WI38 (cell line): Measurements from ENCODE around the gene BLZF1.
"Not testable (repeated sequence)": the region's sequence is repeated elsewhere in the genome, so short reads cannot be mapped to it uniquely, and the experiment has no call there.

Experiments
- H3K4me3 ChIP-seq: 2 replicates; pipeline ENCODE4 v1.5.1; 2011; ENCODE audit warnings: low read depth, mild to moderate bottlenecking, control low read depth, low read length
- TF ChIP-seq, protein P1 (sequence below): IDR thresholded peaks from 2 replicates; pipeline ENCODE4 v1.5.1; 2012; ENCODE audit warnings: low read depth, mild to moderate bottlenecking, control low read depth, low read length

The BLZF1 gene

GRCh38 chr1:169326956-169327268, 41.1 kb upstream of the BLZF1 start:
- TF ChIP-seq, protein P1, sequence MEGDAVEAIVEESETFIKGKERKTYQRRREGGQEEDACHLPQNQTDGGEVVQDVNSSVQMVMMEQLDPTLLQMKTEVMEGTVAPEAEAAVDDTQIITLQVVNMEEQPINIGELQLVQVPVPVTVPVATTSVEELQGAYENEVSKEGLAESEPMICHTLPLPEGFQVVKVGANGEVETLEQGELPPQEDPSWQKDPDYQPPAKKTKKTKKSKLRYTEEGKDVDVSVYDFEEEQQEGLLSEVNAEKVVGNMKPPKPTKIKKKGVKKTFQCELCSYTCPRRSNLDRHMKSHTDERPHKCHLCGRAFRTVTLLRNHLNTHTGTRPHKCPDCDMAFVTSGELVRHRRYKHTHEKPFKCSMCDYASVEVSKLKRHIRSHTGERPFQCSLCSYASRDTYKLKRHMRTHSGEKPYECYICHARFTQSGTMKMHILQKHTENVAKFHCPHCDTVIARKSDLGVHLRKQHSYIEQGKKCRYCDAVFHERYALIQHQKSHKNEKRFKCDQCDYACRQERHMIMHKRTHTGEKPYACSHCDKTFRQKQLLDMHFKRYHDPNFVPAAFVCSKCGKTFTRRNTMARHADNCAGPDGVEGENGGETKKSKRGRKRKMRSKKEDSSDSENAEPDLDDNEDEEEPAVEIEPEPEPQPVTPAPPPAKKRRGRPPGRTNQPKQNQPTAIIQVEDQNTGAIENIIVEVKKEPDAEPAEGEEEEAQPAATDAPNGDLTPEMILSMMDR, result no peak
- no peak overlapping the region for H3K4me3 ChIP-seq

GRCh38 chr1:169327875-169328274, 40.1 kb upstream of the BLZF1 start:
- no peak overlapping the region for H3K4me3 ChIP-seq
- TF ChIP-seq, protein P1, result no peak

DNA sequence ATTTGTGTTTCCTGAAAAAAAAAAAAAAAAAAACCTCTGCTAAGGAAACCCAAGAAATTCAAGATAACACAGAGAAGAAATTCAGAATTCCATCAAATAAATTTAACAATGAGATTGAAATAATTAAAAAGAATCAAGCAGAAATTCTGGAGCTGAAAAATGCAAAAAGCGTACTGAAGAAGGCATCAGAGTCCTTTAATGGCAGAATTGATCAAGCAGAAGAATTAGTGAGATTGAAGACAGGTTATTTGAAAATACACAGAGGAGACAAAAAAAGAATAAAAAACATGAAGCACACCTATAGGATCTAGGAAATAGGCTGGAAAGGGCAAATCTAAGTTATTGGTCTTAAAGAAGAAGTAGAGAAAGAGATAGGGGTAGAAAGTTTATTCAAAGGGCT, 38.6 kb upstream of the BLZF1 start:
- TF ChIP-seq, protein P1, result no peak
- no peak overlapping the region for H3K4me3 ChIP-seq

- H3K4me3 ChIP-seq, result no peak overlapping the region
- TF ChIP-seq, protein P1, result no peak
These were observed 37.1 kb upstream of the BLZF1 start for GRCh38 chr1:169330927-169331326.

GRCh38 chr1:169334727-169335126, 33.3 kb upstream of the BLZF1 start:
- H3K4me3 ChIP-seq, result not testable (repeated sequence)

GRCh38 chr1:169336947-169337715, 30.9 kb upstream of the BLZF1 start:
- not testable (repeated sequence) for H3K4me3 ChIP-seq

GRCh38 chr1:169338617-169339016, 29.4 kb upstream of the BLZF1 start:
- TF ChIP-seq, protein P1, result no peak
- H3K4me3 ChIP-seq, result no peak overlapping the region

GRCh38 chr1:169339773-169340172, 28.2 kb upstream of the BLZF1 start:
- H3K4me3 ChIP-seq, result no peak overlapping the region
- TF ChIP-seq, protein P1, result no peak
